ENCODE measurements around the gene LAMA4.

- no peak for TF ChIP-seq SP1 (IDR thresholded peaks at IDR 0.05)
- no peak for TF ChIP-seq PKNOX1 (IDR thresholded peaks at IDR 0.05)
- no peak for TF ChIP-seq BHLHE40 (IDR thresholded peaks at IDR 0.05; ENCODE audit: borderline replicate concordance)
- TF ChIP-seq FOXK2 (IDR thresholded peaks at IDR 0.05): no peak
- TF ChIP-seq FOXM1 (IDR thresholded peaks at IDR 0.05; ENCODE audit: borderline replicate concordance): no peak
- no peak for TF ChIP-seq FOXA1 (IDR thresholded peaks at IDR 0.05)
- TF ChIP-seq ZNF384 (IDR thresholded peaks at IDR 0.05): no peak
- no peak for TF ChIP-seq L3MBTL2 (conservative IDR thresholded peaks at IDR 0.05)
- TF ChIP-seq TARDBP (IDR thresholded peaks at IDR 0.05): no peak
- no peak for TF ChIP-seq LEF1 (IDR thresholded peaks at IDR 0.05; ENCODE audit: borderline replicate concordance)
- no peak for TF ChIP-seq ELF4 (IDR thresholded peaks at IDR 0.05)
- no peak for TF ChIP-seq ARNT (IDR thresholded peaks at IDR 0.05)
These were observed 61.2 kb downstream of the LAMA4 start for GRCh38 chr6:112193117-112193516.

Measured in HEK293T (cell line).